ENCODE measurements around the gene FAM76A.
"Not testable (repeated sequence)": the region's sequence is repeated elsewhere in the genome, so short reads cannot be mapped to it uniquely, and the experiment has no call there.

- not testable (repeated sequence) for TF ChIP-seq CTCF (IDR thresholded peaks at IDR 0.05 in 2 of 3, conservative IDR thresholded peaks at IDR 0.05 in 1 of 3; ENCODE audit: borderline replicate concordance in 1 of 3, insufficient read depth in 1 of 3, low read depth in 2 of 3, low read length in 2 of 3); EZH2phosphoT487 (IDR thresholded peaks at IDR 0.05; ENCODE audit: borderline replicate concordance); MAX (IDR thresholded peaks at IDR 0.05); POLR2A (IDR thresholded peaks at IDR 0.05; ENCODE audit: borderline replicate concordance, extremely low read depth, insufficient read depth, insufficient read length); ZNF274 (IDR thresholded peaks at IDR 0.05; ENCODE audit: low read depth, low read length); CBX3 (IDR thresholded peaks at IDR 0.05; ENCODE audit: low read depth); EZH2 (IDR thresholded peaks at IDR 0.05); POLR2AphosphoS5 (IDR thresholded peaks at IDR 0.05; ENCODE audit: low read depth, low read length); YY1 (IDR thresholded peaks at IDR 0.05; ENCODE audit: extremely low read depth, insufficient replicate concordance, low read depth, low read length); ZBTB33 (IDR thresholded peaks at IDR 0.05; ENCODE audit: extremely low read depth, insufficient replicate concordance, low read length); ATF3 (IDR thresholded peaks at IDR 0.05); TCF7L2 (IDR thresholded peaks at IDR 0.05; ENCODE audit: borderline replicate concordance, extremely low read depth, insufficient read depth, insufficient read length); RAD21 (IDR thresholded peaks at IDR 0.05; ENCODE audit: low read depth)
These were observed 50.5 kb downstream of the FAM76A start for GRCh38 chr1:27776276-27776675.
